Fibroblast of upper back skin (primary cell): Measurements from ENCODE around the gene CACUL1.
"Not testable (repeated sequence)": the region's sequence is repeated elsewhere in the genome, so short reads cannot be mapped to it uniquely, and the experiment has no call there.

Source experiments
- DNase-seq: peaks from one replicate; pipeline ENCODE4 v3.0.0-alpha.2; 2013

CACUL1 gene

GRCh38 chr10:118682533-118682932 lies 72.2 kb downstream of the CACUL1 start:
- no peak for DNase-seq

GRCh38 chr10:118680197-118680596 lies 74.6 kb downstream of the CACUL1 start:
- DNase-seq: no peak

- DNase-seq: no peak
These were observed 80.4 kb downstream of the CACUL1 start for GRCh38 chr10:118674226-118674919.

- DNase-seq: no peak
These were observed 81.7 kb downstream of the CACUL1 start for GRCh38 chr10:118672766-118673715.

- no peak for DNase-seq
These were observed 82.6 kb downstream of the CACUL1 start for GRCh38 chr10:118672153-118672552.

- DNase-seq: not testable (repeated sequence)
These were observed 83.5 kb downstream of the CACUL1 start for GRCh38 chr10:118671221-118671620.

GRCh38 chr10:118670472-118671124 lies 84.2 kb downstream of the CACUL1 start:
- no peak for DNase-seq

GRCh38 chr10:118669835-118670234 lies 84.9 kb downstream of the CACUL1 start:
- no peak for DNase-seq

GRCh38 chr10:118669020-118669791 lies 85.6 kb downstream of the CACUL1 start:
- DNase-seq: peak; percentile 84

GRCh38 chr10:118668228-118668952 lies 86.4 kb downstream of the CACUL1 start:
- no peak for DNase-seq

GRCh38 chr10:118667732-118668131 lies 87.0 kb downstream of the CACUL1 start:
- no peak for DNase-seq

GRCh38 chr10:118666350-118666749 lies 88.4 kb downstream of the CACUL1 start:
- no peak for DNase-seq

- no peak for DNase-seq
These were observed 90.4 kb downstream of the CACUL1 start for GRCh38 chr10:118664321-118664720.

- DNase-seq: no peak
These were observed 91.6 kb downstream of the CACUL1 start for GRCh38 chr10:118663176-118663575.

- no peak for DNase-seq
These were observed 92.3 kb downstream of the CACUL1 start for GRCh38 chr10:118662228-118663035.

GRCh38 chr10:118658762-118659161 lies 96.0 kb downstream of the CACUL1 start:
- DNase-seq: no peak

- DNase-seq: not testable (repeated sequence)
These were observed 96.6 kb downstream of the CACUL1 start for GRCh38 chr10:118658168-118658567.

- DNase-seq: not testable (repeated sequence)
These were observed 109.5 kb downstream of the CACUL1 start for GRCh38 chr10:118645294-118645693.

- no peak for DNase-seq
These were observed 112.5 kb downstream of the CACUL1 start for GRCh38 chr10:118642228-118642627.

GRCh38 chr10:118638680-118639079 lies 116.1 kb downstream of the CACUL1 start:
- DNase-seq: no peak
